ENCODE measurements around the gene SLC26A5.

- TF ChIP-seq POLR2AphosphoS5 (IDR thresholded peaks at IDR 0.05; ENCODE audit: low read depth, low read length) (no peak), REST (IDR thresholded peaks at IDR 0.05; ENCODE audit: insufficient read depth in 1 of 2, low read depth in 2 of 2, low read length in 2 of 2) (no peak), TAF1 (IDR thresholded peaks at IDR 0.05; ENCODE audit: borderline replicate concordance, insufficient read depth, low read length) (no peak)
Measured at GRCh38 chr7:103445228-103446048, 569 bp downstream of the SLC26A5 start.

Measured in PFSK-1 (cell line).